A549 (cell line): ENCODE measurements around the gene GPR158. TPM values are rescaled to one million over a fixed set of nuclear protein-coding genes. Genes with fewer than 3 reads are reported as not detected.

Experiments
- ATAC-seq, 2 experiments: fragments of 200-7000 bp in 1 of 2; fragments of >200 bp in 1 of 2; cut with Nextera tagmentation in 1 of 2; cut with Tn5 transposase in 1 of 2; 3 replicates each; pipeline versions ENCODE4 v1.8.0 to v1.9.1; 2018 to 2020; ENCODE audit warnings: mild to moderate bottlenecking in 1 of 2, moderate library complexity in 1 of 2
- CTCF ChIA-PET: fragments of 300-600 bp; sonication (Branson Sonifier 250); formaldehyde crosslinking; extraction: SDS; loops from one replicate; lab custom pipeline; 2021; ENCODE audit warnings: antibody characterized with exemption, inconsistent platforms; lab: Yijun Ruan, JAX
- POLR2A ChIA-PET: fragments of 350-600 bp; formaldehyde crosslinking; extraction: SDS; loops from one replicate; lab custom pipeline; 2021; ENCODE audit warnings: antibody characterized with exemption, inconsistent platforms; lab: Yijun Ruan, JAX
- DNase-seq, 2 experiments: peaks; one replicate each; pipeline versions ENCODE4 v3.0.0 to v3.0.0-alpha.2; 2011 to 2016; ENCODE audit warnings: low read depth in 1 of 2, low spot score in 1 of 2
- FAIRE-seq: peaks from 2 replicates; lab custom pipeline; 2011; peaks lifted over from hg19 to GRCh38; lab: Jason Lieb, UNC
- H3K27ac ChIP-seq, 2 experiments: fragments of >200 bp; sonication (Bioruptor Twin); formaldehyde crosslinking; 3 replicates each; pipeline ENCODE4 v1.5.1; 2016 to 2017
- H3K4me1 ChIP-seq: fragments of >200 bp; sonication (Bioruptor Twin); formaldehyde crosslinking; 3 replicates; pipeline ENCODE4 v1.6.1; 2016
- H3K4me2 ChIP-seq: fragments of >200 bp; sonication (Bioruptor Twin); formaldehyde crosslinking; 3 replicates; pipeline ENCODE4 v1.6.1; 2016
- H3K4me3 ChIP-seq: fragments of >200 bp; sonication (Bioruptor Twin); formaldehyde crosslinking; 3 replicates; pipeline ENCODE4 v1.5.1; 2016
- H3K9me3 ChIP-seq: fragments of >200 bp; sonication (Bioruptor Twin); formaldehyde crosslinking; 3 replicates; pipeline ENCODE4 v1.6.1; 2016
- BCL3 ChIP-seq: fragments of >200 bp; sonication (Bioruptor Twin); formaldehyde crosslinking; IDR thresholded peaks from 3 replicates; pipeline ENCODE4 v1.6.1; 2016
- BHLHE40 ChIP-seq: IDR thresholded peaks from 2 replicates; pipeline ENCODE4 v1.6.1; 2012; ENCODE audit warnings: low read depth, low read length, inconsistent platforms
- CBX2 ChIP-seq: fragments of 200-600 bp; sonication (generic); IDR thresholded peaks from 2 replicates; pipeline ENCODE4 v1.6.1; 2016; ENCODE audit warnings: low read depth, mild to moderate bottlenecking, borderline replicate concordance
- CBX8 ChIP-seq: fragments of 200-600 bp; sonication (generic); IDR thresholded peaks from 2 replicates; pipeline ENCODE4 v1.6.1; 2016
- CEBPB ChIP-seq, 2 experiments: fragments of >200 bp in 1 of 2; sonication (Bioruptor Twin) in 1 of 2; formaldehyde crosslinking in 1 of 2; IDR thresholded peaks; 2 replicates each; pipeline ENCODE4 v1.6.1; 2012 to 2016
- CHD2 ChIP-seq: fragments of 150-350 bp; IDR thresholded peaks from 2 replicates; pipeline ENCODE4 v1.6.1; 2014; ENCODE audit warnings: low read length; ENCODE audit not compliant: partially characterized antibody
- CHD4 ChIP-seq: fragments of 200-600 bp; sonication (generic); IDR thresholded peaks from 2 replicates; pipeline ENCODE4 v1.6.1; 2016; ENCODE audit warnings: antibody characterized with exemption, mild to moderate bottlenecking, borderline replicate concordance
- E2F6 ChIP-seq: IDR thresholded peaks from 2 replicates; pipeline ENCODE4 v1.6.1; 2012; ENCODE audit warnings: low read depth, borderline replicate concordance
- EHMT2 ChIP-seq: fragments of 200-600 bp; sonication (generic); IDR thresholded peaks from 2 replicates; pipeline ENCODE4 v1.6.1; 2016; ENCODE audit warnings: antibody characterized with exemption, low read depth, mild to moderate bottlenecking, moderate library complexity
- GATA3 ChIP-seq: IDR thresholded peaks from 2 replicates; pipeline ENCODE4 v1.6.1; 2012; ENCODE audit warnings: borderline replicate concordance
- HES2 ChIP-seq: fragments of >200 bp; sonication (Bioruptor Twin); formaldehyde crosslinking; IDR thresholded peaks from 2 replicates; pipeline ENCODE4 v1.6.1; 2016
- HEYL ChIP-seq: fragments of 250-450 bp; sonication (Bioruptor Pico); IDR thresholded peaks from 2 replicates; pipeline ENCODE4 v1.8.0; 2021; ENCODE audit warnings: mild to moderate bottlenecking, moderate library complexity
- HOXA7 ChIP-seq: fragments of 250-450 bp; sonication (Bioruptor Pico); IDR thresholded peaks from 2 replicates; pipeline ENCODE4 v1.5.0; 2020; ENCODE audit warnings: mild to moderate bottlenecking, moderate library complexity
- HOXB13 ChIP-seq: fragments of 250-450 bp; sonication (Bioruptor Pico); IDR thresholded peaks from 2 replicates; pipeline ENCODE4 v1.5.0; 2020; ENCODE audit warnings: low read depth, mild to moderate bottlenecking, moderate library complexity
- HOXB5 ChIP-seq: fragments of 250-450 bp; sonication (Bioruptor Pico); IDR thresholded peaks from 2 replicates; pipeline ENCODE4 v1.5.0; 2020; ENCODE audit warnings: mild to moderate bottlenecking, moderate library complexity
- JUNB ChIP-seq: fragments of >200 bp; sonication (Bioruptor Twin); formaldehyde crosslinking; IDR thresholded peaks from 2 replicates; pipeline ENCODE4 v1.6.1; 2016
- MAFK ChIP-seq: fragments of 450-650 bp; IDR thresholded peaks from 2 replicates; pipeline ENCODE4 v1.6.1; 2014; ENCODE audit not compliant: partially characterized antibody
- MAZ ChIP-seq: fragments of 150-350 bp; IDR thresholded peaks from 2 replicates; pipeline ENCODE4 v1.6.1; 2014; ENCODE audit warnings: antibody characterized with exemption, low read depth, low read length, borderline replicate concordance
- NFE2L2 ChIP-seq: fragments of 150-350 bp; conservative IDR thresholded peaks from 2 replicates; pipeline ENCODE4 v1.6.1; 2014; ENCODE audit warnings: low read length
- PBX3 ChIP-seq: IDR thresholded peaks from 2 replicates; pipeline ENCODE4 v1.6.1; 2012
- POLR2A ChIP-seq: IDR thresholded peaks from 2 replicates; pipeline ENCODE4 v1.6.1; 2012; ENCODE audit warnings: mild to moderate bottlenecking, low read length
- POLR2AphosphoS2 ChIP-seq: conservative IDR thresholded peaks from 2 replicates; pipeline ENCODE4 v1.6.1; 2012; ENCODE audit warnings: low read length, improper control_type of control experiment, inconsistent platforms
- RAD21 ChIP-seq, 2 experiments: fragments of >200 bp in 1 of 2; sonication (Bioruptor Twin) in 1 of 2; formaldehyde crosslinking in 1 of 2; IDR thresholded peaks in 1 of 2; conservative IDR thresholded peaks in 1 of 2; 2 replicates in 1 of 2; 3 replicates in 1 of 2; pipeline ENCODE4 v1.6.1; 2012 to 2018; ENCODE audit warnings: inconsistent platforms in 1 of 2
- RARB ChIP-seq: fragments of 250-450 bp; sonication (Bioruptor Pico); IDR thresholded peaks from 2 replicates; pipeline ENCODE4 v1.8.0; 2021; ENCODE audit warnings: mild to moderate bottlenecking, moderate library complexity
- RCOR1 ChIP-seq: fragments of 150-350 bp; IDR thresholded peaks from 2 replicates; pipeline ENCODE4 v1.6.1; 2014; ENCODE audit warnings: antibody characterized with exemption, low read length, low read depth
- RFX5 ChIP-seq: fragments of 450-650 bp; IDR thresholded peaks from 2 replicates; pipeline ENCODE4 v1.7.1; 2014; ENCODE audit warnings: antibody characterized with exemption, mild to moderate bottlenecking, moderate library complexity
- RNF2 ChIP-seq: fragments of 200-600 bp; sonication (generic); IDR thresholded peaks from 2 replicates; pipeline ENCODE4 v1.6.1; 2016; ENCODE audit warnings: low read depth, mild to moderate bottlenecking, antibody characterized with exemption, moderate library complexity, borderline replicate concordance
- SMC3 ChIP-seq: fragments of >200 bp; sonication (Bioruptor Twin); formaldehyde crosslinking; IDR thresholded peaks from 3 replicates; pipeline ENCODE4 v1.6.1; 2018; ENCODE audit warnings: inconsistent platforms
- SREBF2 ChIP-seq: fragments of 450-650 bp; IDR thresholded peaks from 2 replicates; pipeline ENCODE4 v1.6.1; 2014; ENCODE audit warnings: mild to moderate bottlenecking, moderate library complexity
- TFCP2L1 ChIP-seq: fragments of 250-450 bp; sonication (Bioruptor Pico); IDR thresholded peaks from 2 replicates; pipeline ENCODE4 v1.5.0; 2021; ENCODE audit warnings: mild to moderate bottlenecking
- TP53 ChIP-seq: fragments of 250-450 bp; sonication (Bioruptor Pico); IDR thresholded peaks from 2 replicates; pipeline ENCODE4 v1.5.0; 2021; ENCODE audit warnings: mild to moderate bottlenecking, moderate library complexity
- ZFP36 ChIP-seq: fragments of 450-650 bp; IDR thresholded peaks from 2 replicates; pipeline ENCODE4 v1.6.1; 2014; ENCODE audit warnings: borderline replicate concordance; ENCODE audit not compliant: partially characterized antibody
- ZNF302 ChIP-seq: fragments of 250-450 bp; sonication (Bioruptor Pico); IDR thresholded peaks from 2 replicates; pipeline ENCODE4 v1.9.0; 2021; ENCODE audit warnings: inconsistent platforms, mild to moderate bottlenecking, moderate library complexity
- WGBS: methylation state at CpG from one replicate; pipeline ENCODE4 v1.1.6; 2017; ENCODE audit errors: missing lambda C conversion rate; 5-methylcytosine and 5-hydroxymethylcytosine counted together
- polyA plus RNA-seq, 4 experiments: library from polyadenylated mRNA; depleted of rRNA in 3 of 4; stranded (reverse); fragments of >200 nt; fragmentation: RNase III in 1 of 4; extraction: RNeasy Plus Mini Kit Qiagen cat#74134 plus additional on column Dnase treatment in 1 of 4; gene quantifications; 2 replicates in 3 of 4; 3 replicates in 1 of 4; pipeline ENCODE4 v1.2.3, GENCODE V29; 2011 to 2017

GPR158 gene
- polyA plus RNA-seq, 2 of the 4 experiments (the other 2 are of a cell fraction): 0.01 to 0.03 TPM

GRCh38 chr10:25206693-25207414, 32.1 kb downstream of the GPR158 start:
- Histone ChIP-seq H3K4me3 (no peak overlapping the region), H3K27ac (no peak overlapping the region), H3K4me2 (no peak overlapping the region), H3K9me3 (no peaks in the 10 kb centered on the region), H3K4me1 (no peaks in the 10 kb centered on the region)
- POLR2A ChIA-PET: no interaction called here
- WGBS: 13% methylated on average over 4 of the region's 4 CpGs
- ATAC-seq (no peak), DNase-seq (no peak), FAIRE-seq (no peak)
- CTCF ChIA-PET: interaction anchor here (0.6 kb wide), 1 partner anchor 1400 kb away, joined by 3 read pairs; no protein-coding TSS in a partner anchor
- TF ChIP-seq CBX2: no peak
- TF ChIP-seq CEBPB (IDR thresholded peaks at IDR 0.05): no peak
- no peak for TF ChIP-seq MAZ
- TF ChIP-seq HOXB5 (CRISPR knock-in tag): no peak
- TF ChIP-seq GATA3: no peak
- TF ChIP-seq NFE2L2: no peak
- no peak for TF ChIP-seq BHLHE40
- TF ChIP-seq SMC3: no peak
- no peak for TF ChIP-seq TFCP2L1 (CRISPR knock-in tag)
- no peak for TF ChIP-seq PBX3
- TF ChIP-seq RAD21 (conservative IDR thresholded peaks at IDR 0.05 in 1 of 2, IDR thresholded peaks at IDR 0.05 in 1 of 2): no peak
- no peak for TF ChIP-seq HES2
- no peak for TF ChIP-seq RCOR1
- TF ChIP-seq RNF2: no peak
- no peak for TF ChIP-seq EHMT2
- TF ChIP-seq POLR2A: no peak
- no peak for TF ChIP-seq POLR2AphosphoS2

- no peak for TF ChIP-seq TP53 (CRISPR knock-in tag)
- TF ChIP-seq CHD2: no peak
- no peak for TF ChIP-seq HEYL
- no peak for TF ChIP-seq GATA3
- TF ChIP-seq MAFK: no peak
- TF ChIP-seq MAZ: no peak
- no peak for TF ChIP-seq CHD4
- TF ChIP-seq SREBF2: no peak
- no peak for TF ChIP-seq SMC3
- no peak for TF ChIP-seq RAD21 (conservative IDR thresholded peaks at IDR 0.05 in 1 of 2, IDR thresholded peaks at IDR 0.05 in 1 of 2)
- no peak for TF ChIP-seq BCL3
- TF ChIP-seq JUNB: no peak
- TF ChIP-seq E2F6: no peak
- TF ChIP-seq CBX8: no peak
- TF ChIP-seq RARB: no peak
- no peak for TF ChIP-seq HOXB13 (CRISPR knock-in tag)
- TF ChIP-seq HOXA7 (CRISPR knock-in tag): no peak
- TF ChIP-seq RFX5: no peak
- TF ChIP-seq ZNF302: no peak
- TF ChIP-seq ZFP36: no peak
- no peaks in the 10 kb centered on the region for H3K4me1 ChIP-seq
- CTCF ChIA-PET: no interaction called here
- no peak overlapping the region for H3K27ac ChIP-seq
- no peak for ATAC-seq
- no peak for FAIRE-seq
- POLR2A ChIA-PET: no interaction called here
- no peak overlapping the region for H3K4me3 ChIP-seq
- WGBS: 31% methylated on average over 2 of the region's 2 CpGs
- DNase-seq: no peak
- H3K4me2 ChIP-seq: no peak overlapping the region
- H3K9me3 ChIP-seq: no peaks in the 10 kb centered on the region
These were observed 34.8 kb downstream of the GPR158 start for GRCh38 chr10:25209618-25210017.
